ENCODE results near the gene PAFAH1B1.

PAFAH1B1 gene

DNA sequence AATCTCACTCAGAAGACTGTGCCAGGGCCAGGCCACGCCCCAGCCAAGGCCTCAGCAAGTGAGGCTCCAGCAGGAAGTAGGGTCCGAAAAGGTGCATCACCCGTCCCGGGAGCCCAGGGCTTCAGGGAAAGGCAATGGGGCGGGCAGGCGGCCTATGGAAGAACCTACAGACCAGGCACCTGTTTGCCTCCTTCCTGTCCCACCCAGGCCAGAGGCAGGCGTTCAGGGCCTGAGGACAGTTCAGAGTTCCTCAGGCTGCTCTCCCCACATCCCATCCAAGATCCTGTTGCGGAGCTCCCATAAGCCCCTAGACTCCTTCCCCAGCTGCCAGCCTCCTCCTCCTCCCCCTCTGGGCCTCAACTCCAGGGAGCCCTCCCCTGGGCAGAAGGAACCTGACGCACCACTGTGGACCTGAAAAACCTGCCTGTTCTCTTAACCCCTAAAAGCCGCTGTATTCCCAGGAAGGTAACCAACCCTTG, 115.8 kb downstream of the PAFAH1B1 start:
- Histone ChIP-seq H3F3A (ENCODE audit: control insufficient read depth, insufficient read depth) (no peaks in the 10 kb centered on the region), H3K4me2 (ENCODE audit: low read length) (peak overlapping the region; percentile 100), H3K79me2 (ENCODE audit: control insufficient read depth, low read length) (peaks cover 90% of the 10 kb centered on the region), H3K9me2 (replicated peaks; ENCODE audit: control insufficient read depth, low read length) (no peaks in the 10 kb centered on the region), H3K4me3 (ENCODE audit: low read length) (peak overlapping the region; percentile 95), H3K27ac (ENCODE audit: low read depth, low read length) (0 out of 2 replicates have a peak overlapping the region, but pooled peaks have one; percentile 28), H3K4me1 (ENCODE audit: control insufficient read depth, low read length) (peaks cover 34% of the 10 kb centered on the region), H4K20me1 (ENCODE audit: control insufficient read depth, insufficient read depth, low read depth, low read length) (peaks cover 29% of the 10 kb centered on the region), H3K36me3 (ENCODE audit: control insufficient read depth, low read length) (peaks cover 51% of the 10 kb centered on the region), H3K27me3 (ENCODE audit: control insufficient read depth, low read length) (no peaks in the 10 kb centered on the region), H3K9me3 (ENCODE audit: control insufficient read depth, insufficient read depth, low read length) (no peaks in the 10 kb centered on the region)
- no peak for TF ChIP-seq EZH2phosphoT487 (IDR thresholded peaks at IDR 0.05; ENCODE audit: borderline replicate concordance, low read length)
- TF ChIP-seq, protein P1, sequence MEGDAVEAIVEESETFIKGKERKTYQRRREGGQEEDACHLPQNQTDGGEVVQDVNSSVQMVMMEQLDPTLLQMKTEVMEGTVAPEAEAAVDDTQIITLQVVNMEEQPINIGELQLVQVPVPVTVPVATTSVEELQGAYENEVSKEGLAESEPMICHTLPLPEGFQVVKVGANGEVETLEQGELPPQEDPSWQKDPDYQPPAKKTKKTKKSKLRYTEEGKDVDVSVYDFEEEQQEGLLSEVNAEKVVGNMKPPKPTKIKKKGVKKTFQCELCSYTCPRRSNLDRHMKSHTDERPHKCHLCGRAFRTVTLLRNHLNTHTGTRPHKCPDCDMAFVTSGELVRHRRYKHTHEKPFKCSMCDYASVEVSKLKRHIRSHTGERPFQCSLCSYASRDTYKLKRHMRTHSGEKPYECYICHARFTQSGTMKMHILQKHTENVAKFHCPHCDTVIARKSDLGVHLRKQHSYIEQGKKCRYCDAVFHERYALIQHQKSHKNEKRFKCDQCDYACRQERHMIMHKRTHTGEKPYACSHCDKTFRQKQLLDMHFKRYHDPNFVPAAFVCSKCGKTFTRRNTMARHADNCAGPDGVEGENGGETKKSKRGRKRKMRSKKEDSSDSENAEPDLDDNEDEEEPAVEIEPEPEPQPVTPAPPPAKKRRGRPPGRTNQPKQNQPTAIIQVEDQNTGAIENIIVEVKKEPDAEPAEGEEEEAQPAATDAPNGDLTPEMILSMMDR (IDR thresholded peaks at IDR 0.05; ENCODE audit: low read depth, low read length, poor library complexity, severe bottlenecking) = no peak

DNA sequence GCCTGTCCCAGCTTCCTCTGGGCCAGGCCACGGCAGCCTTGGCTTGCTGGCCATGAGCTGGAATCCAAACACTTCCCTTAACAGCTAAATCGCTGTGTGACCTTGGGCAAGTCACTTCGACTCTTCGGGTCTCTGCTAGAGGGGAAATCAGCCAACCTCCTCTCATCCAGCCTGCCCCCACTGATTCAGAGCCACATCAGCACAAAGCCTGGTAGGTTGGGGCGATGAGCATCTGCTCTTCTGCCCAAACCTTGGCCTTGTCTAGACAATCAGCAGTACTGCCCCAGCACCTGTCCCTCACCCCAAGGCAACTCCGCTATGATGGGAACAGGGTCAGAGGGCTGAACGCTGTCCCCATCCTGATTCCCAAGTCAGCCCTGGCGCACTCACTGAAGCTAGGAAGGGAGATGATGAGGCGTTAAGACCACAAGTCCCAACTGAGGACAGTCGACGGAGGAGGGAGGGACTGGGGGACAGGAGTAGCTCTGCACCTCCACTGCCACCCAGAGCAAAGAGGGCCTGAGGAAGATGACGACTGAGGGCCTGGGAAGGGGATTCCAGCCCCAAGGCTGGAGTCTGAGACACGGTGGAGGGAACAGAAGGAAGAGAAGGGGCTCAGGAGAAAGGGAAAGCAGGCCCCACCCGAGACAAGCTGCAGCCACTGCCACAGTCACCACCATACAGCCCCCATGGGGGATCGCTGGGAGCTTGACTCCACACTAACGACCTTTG, 116.8 kb downstream of the PAFAH1B1 start:
- Histone ChIP-seq H3K36me3 (ENCODE audit: control insufficient read depth, low read length) (peaks cover 43% of the 10 kb centered on the region), H3K4me3 (ENCODE audit: low read length) (peak overlapping the region; percentile 95), H3K79me2 (ENCODE audit: control insufficient read depth, low read length) (peaks cover 80% of the 10 kb centered on the region), H3K27me3 (ENCODE audit: control insufficient read depth, low read length) (no peaks in the 10 kb centered on the region), H3K27ac (ENCODE audit: low read depth, low read length) (peak overlapping the region; percentile 28), H3K9me3 (ENCODE audit: control insufficient read depth, insufficient read depth, low read length) (no peaks in the 10 kb centered on the region), H4K20me1 (ENCODE audit: control insufficient read depth, insufficient read depth, low read depth, low read length) (peaks cover 27% of the 10 kb centered on the region), H3K4me2 (ENCODE audit: low read length) (peak overlapping the region; percentile 100), H3K9me2 (replicated peaks; ENCODE audit: control insufficient read depth, low read length) (no peaks in the 10 kb centered on the region), H3K4me1 (ENCODE audit: control insufficient read depth, low read length) (peaks cover 34% of the 10 kb centered on the region), H3F3A (ENCODE audit: control insufficient read depth, insufficient read depth) (no peaks in the 10 kb centered on the region)
- TF ChIP-seq, protein P1 (IDR thresholded peaks at IDR 0.05; ENCODE audit: low read depth, low read length, poor library complexity, severe bottlenecking) = no peak
- no peak for TF ChIP-seq EZH2phosphoT487 (IDR thresholded peaks at IDR 0.05; ENCODE audit: borderline replicate concordance, low read length)

DNA sequence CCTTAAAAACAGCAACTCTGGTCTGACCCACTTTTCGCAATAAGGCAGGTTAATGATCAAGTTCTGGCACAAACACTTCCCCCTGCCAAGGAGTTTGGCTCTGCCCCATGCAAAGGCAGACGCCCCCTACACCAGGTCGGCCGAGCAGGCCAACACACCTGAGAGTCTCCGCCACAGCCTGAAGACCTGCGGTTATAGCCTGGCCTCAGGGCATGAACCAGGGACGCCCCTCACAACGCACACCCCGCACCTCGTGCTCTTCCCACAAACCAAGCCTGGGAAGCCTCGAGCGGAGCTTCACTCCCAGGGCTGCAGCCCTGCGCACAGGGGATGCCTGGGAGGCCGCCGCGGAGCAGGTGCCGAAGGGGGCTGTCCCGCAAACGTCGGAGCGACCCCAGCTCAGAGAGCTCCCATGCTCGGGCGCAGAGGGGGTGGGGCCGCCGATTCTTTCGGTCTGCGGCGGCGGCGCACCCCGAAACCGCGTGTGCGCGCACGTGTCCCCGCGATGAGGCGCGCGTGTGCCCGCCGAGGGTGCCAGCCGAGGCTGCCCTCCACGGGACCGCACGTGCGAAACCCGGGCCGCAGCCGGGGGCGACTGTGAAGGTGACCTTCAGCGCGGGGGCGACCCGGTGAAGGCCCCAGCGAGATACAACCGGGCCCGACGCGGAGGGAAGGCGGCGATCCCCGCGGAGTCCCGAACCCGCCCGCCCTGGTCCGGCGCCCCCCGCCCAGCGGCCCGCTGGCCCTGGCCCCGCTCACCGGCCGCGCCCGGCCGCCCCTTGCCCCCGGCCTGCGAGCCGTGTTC, 117.6 kb downstream of the PAFAH1B1 start:
- Histone ChIP-seq H3K4me2 (ENCODE audit: low read length) (peak overlapping the region; percentile 100), H3K4me3 (ENCODE audit: low read length) (peak overlapping the region; percentile 95), H4K20me1 (ENCODE audit: control insufficient read depth, insufficient read depth, low read depth, low read length) (peaks cover 22% of the 10 kb centered on the region), H3K9me3 (ENCODE audit: control insufficient read depth, insufficient read depth, low read length) (no peaks in the 10 kb centered on the region), H3K4me1 (ENCODE audit: control insufficient read depth, low read length) (peaks cover 34% of the 10 kb centered on the region), H3K27ac (ENCODE audit: low read depth, low read length) (peak overlapping the region; percentile 28), H3K79me2 (ENCODE audit: control insufficient read depth, low read length) (peaks cover 72% of the 10 kb centered on the region), H3F3A (ENCODE audit: control insufficient read depth, insufficient read depth) (no peaks in the 10 kb centered on the region), H3K9me2 (replicated peaks; ENCODE audit: control insufficient read depth, low read length) (no peaks in the 10 kb centered on the region), H3K27me3 (ENCODE audit: control insufficient read depth, low read length) (no peaks in the 10 kb centered on the region), H3K36me3 (ENCODE audit: control insufficient read depth, low read length) (peaks cover 35% of the 10 kb centered on the region)
- TF ChIP-seq, protein P1 (IDR thresholded peaks at IDR 0.05; ENCODE audit: low read depth, low read length, poor library complexity, severe bottlenecking) = peak; percentile 16
- TF ChIP-seq EZH2phosphoT487 (IDR thresholded peaks at IDR 0.05; ENCODE audit: borderline replicate concordance, low read length) = no peak

Measured in DOHH2 (cell line).